SU-DHL-6 (cell line): ENCODE data around the gene TRNT1.

Experiments
- H2AFZ ChIP-seq: fragments of 200-600 bp; sonication (generic); 2 replicates; pipeline ENCODE4 v1.6.1; 2014; ENCODE audit warnings: low read depth, mild to moderate bottlenecking, moderate library complexity, mixed read lengths, antibody characterized with exemption, low read length; ENCODE audit not compliant: severe bottlenecking
- H3F3A ChIP-seq: fragments of 200-600 bp; shearing (Covaris generic); 2 replicates; pipeline ENCODE4 v1.6.0; 2016; ENCODE audit warnings: antibody characterized with exemption, mild to moderate bottlenecking; ENCODE audit not compliant: insufficient read depth
- H3K27ac ChIP-seq: fragments of 200-600 bp; sonication (generic); 2 replicates; pipeline ENCODE4 v1.5.1; 2016; ENCODE audit warnings: low read depth, mild to moderate bottlenecking, low read length, moderate library complexity, mixed read lengths
- H3K27me3 ChIP-seq: fragments of 200-600 bp; sonication (generic), shearing (Covaris generic); 2 replicates; pipeline ENCODE4 v1.6.0; 2014; ENCODE audit warnings: mild to moderate bottlenecking, low read length
- H3K36me3 ChIP-seq: fragments of 200-600 bp; sonication (generic); 2 replicates; pipeline ENCODE4 v1.6.1; 2014; ENCODE audit warnings: mild to moderate bottlenecking, low read length, mixed read lengths
- H3K4me2 ChIP-seq: fragments of 300-600, 200-600 bp; shearing (Covaris generic), sonication (generic); 2 replicates; pipeline ENCODE4 v1.6.0; 2014; ENCODE audit warnings: low read length, low read depth, mild to moderate bottlenecking; ENCODE audit not compliant: poor library complexity, severe bottlenecking
- H3K4me3 ChIP-seq: fragments of 200-600 bp; sonication (generic); 2 replicates; pipeline ENCODE4 v1.5.1; 2014; ENCODE audit warnings: antibody characterized with exemption, low read length, mild to moderate bottlenecking, mixed read lengths; ENCODE audit not compliant: insufficient read depth, poor library complexity, severe bottlenecking
- H3K79me2 ChIP-seq: fragments of 200-600 bp; sonication (generic); 2 replicates; pipeline ENCODE4 v1.6.1; 2014; ENCODE audit warnings: mild to moderate bottlenecking, low read length, moderate library complexity; ENCODE audit not compliant: insufficient read depth
- H3K9ac ChIP-seq: fragments of 200-600 bp; sonication (generic); 2 replicates; pipeline ENCODE4 v1.7.0; 2014; ENCODE audit warnings: mild to moderate bottlenecking, low read length
- H3K9me2 ChIP-seq: fragments of 200-600 bp; sonication (generic); replicated peaks from 2 replicates; pipeline ENCODE4 v1.6.1; 2014; ENCODE audit warnings: low read length; ENCODE audit not compliant: insufficient read depth
- H3K9me3 ChIP-seq: fragments of 200-600 bp; sonication (generic); 2 replicates; pipeline ENCODE4 v1.6.1; 2014; ENCODE audit warnings: low read length, mixed read lengths; ENCODE audit not compliant: insufficient read depth
- H4K20me1 ChIP-seq: fragments of 200-600 bp; sonication (generic); 2 replicates; pipeline ENCODE4 v1.6.1; 2014; ENCODE audit warnings: low read depth, mild to moderate bottlenecking, antibody characterized with exemption, low read length, moderate library complexity, mixed read lengths
- EZH2phosphoT487 ChIP-seq: fragments of 200-600 bp; sonication (generic), shearing (Covaris generic); conservative IDR thresholded peaks from 2 replicates; pipeline ENCODE4 v1.6.1; 2018; ENCODE audit warnings: mild to moderate bottlenecking, antibody characterized with exemption, low read length, moderate library complexity, mixed read lengths
- TF ChIP-seq, protein P1 (sequence below): fragments of 200-600 bp; sonication (generic); IDR thresholded peaks from one replicate; pipeline ENCODE4 v1.5.1; 2017; ENCODE audit warnings: antibody characterized with exemption, mild to moderate bottlenecking, low read length, moderate library complexity; ENCODE audit not compliant: insufficient read depth, poor library complexity, severe bottlenecking

Gene TRNT1

DNA sequence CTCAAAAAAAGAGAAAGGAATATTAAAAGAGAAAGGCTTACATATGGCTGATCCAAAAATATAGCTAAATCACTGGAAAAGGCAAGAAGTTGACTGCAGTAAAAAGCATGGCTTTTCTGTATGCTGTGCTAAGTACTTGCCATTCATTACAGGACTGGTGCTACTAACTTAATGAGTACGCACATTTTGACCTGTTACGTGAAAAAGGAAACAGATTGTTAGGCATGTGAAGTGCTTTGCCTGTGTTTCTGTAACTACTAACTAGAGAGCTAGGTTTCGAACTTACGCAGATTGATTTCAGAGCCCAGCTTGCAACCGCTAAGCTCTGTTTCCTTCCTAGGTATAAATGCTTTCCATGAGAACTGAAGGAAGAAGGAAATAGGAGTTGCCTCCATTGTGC, 2.8 kb downstream of the TRNT1 start:
- peaks cover 7% of the 10 kb centered on the region; the same call in 1 of the 2 replicates for H3F3A ChIP-seq
- H3K4me3 ChIP-seq, result no peak overlapping the region
- no peak overlapping the region for H3K27ac ChIP-seq
- H2AFZ ChIP-seq, result no peak overlapping the region
- H3K4me2 ChIP-seq, result no peak overlapping the region
- peaks cover 24% of the 10 kb centered on the region for H3K36me3 ChIP-seq
- TF ChIP-seq EZH2phosphoT487, result no peak
- TF ChIP-seq, protein P1, sequence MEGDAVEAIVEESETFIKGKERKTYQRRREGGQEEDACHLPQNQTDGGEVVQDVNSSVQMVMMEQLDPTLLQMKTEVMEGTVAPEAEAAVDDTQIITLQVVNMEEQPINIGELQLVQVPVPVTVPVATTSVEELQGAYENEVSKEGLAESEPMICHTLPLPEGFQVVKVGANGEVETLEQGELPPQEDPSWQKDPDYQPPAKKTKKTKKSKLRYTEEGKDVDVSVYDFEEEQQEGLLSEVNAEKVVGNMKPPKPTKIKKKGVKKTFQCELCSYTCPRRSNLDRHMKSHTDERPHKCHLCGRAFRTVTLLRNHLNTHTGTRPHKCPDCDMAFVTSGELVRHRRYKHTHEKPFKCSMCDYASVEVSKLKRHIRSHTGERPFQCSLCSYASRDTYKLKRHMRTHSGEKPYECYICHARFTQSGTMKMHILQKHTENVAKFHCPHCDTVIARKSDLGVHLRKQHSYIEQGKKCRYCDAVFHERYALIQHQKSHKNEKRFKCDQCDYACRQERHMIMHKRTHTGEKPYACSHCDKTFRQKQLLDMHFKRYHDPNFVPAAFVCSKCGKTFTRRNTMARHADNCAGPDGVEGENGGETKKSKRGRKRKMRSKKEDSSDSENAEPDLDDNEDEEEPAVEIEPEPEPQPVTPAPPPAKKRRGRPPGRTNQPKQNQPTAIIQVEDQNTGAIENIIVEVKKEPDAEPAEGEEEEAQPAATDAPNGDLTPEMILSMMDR, result no peak
- 0 out of 2 replicates have a peak, but pooled peaks cover 5% of the 10 kb centered on the region for H4K20me1 ChIP-seq
- H3K9ac ChIP-seq, result no peak overlapping the region
- no peaks in the 10 kb centered on the region for H3K9me2 ChIP-seq
- H3K27me3 ChIP-seq, result no peaks in the 10 kb centered on the region
- peaks cover 64% of the 10 kb centered on the region for H3K79me2 ChIP-seq
- no peaks in the 10 kb centered on the region for H3K9me3 ChIP-seq

DNA sequence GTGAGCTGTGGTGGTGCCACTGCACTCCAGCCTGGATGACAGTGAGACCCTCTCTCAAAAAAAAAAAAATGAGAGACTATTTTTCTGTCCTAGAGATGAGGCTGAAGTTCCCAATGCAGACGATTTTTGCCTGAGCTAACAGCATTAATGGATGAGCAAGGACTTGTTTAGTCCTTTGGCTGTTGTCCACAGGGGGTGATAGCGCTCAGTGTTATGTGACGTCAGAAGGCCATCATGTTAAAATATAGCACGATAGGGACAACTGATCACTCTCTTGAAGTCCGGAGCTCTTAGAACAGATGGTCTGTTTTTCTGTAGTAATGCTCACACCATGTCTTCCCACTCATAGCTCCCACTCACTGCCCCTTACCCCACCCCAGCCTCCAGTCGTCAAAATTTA, 6.8 kb downstream of the TRNT1 start:
- Histone ChIP-seq H4K20me1 (peaks cover 15% of the 10 kb centered on the region), H3K9ac (no peak overlapping the region), H3K9me2 (no peaks in the 10 kb centered on the region), H3K27me3 (no peaks in the 10 kb centered on the region), H3K4me2 (no peak overlapping the region), H3K4me3 (no peak overlapping the region), H3K36me3 (peaks cover 31% of the 10 kb centered on the region), H3K27ac (no peak overlapping the region), H3K9me3 (no peaks in the 10 kb centered on the region), H3F3A (peaks cover 7% of the 10 kb centered on the region; the same call in 1 of the 2 replicates), H3K79me2 (peaks cover 72% of the 10 kb centered on the region), H2AFZ (no peak overlapping the region)
- TF ChIP-seq, protein P1, result no peak
- no peak for TF ChIP-seq EZH2phosphoT487

DNA sequence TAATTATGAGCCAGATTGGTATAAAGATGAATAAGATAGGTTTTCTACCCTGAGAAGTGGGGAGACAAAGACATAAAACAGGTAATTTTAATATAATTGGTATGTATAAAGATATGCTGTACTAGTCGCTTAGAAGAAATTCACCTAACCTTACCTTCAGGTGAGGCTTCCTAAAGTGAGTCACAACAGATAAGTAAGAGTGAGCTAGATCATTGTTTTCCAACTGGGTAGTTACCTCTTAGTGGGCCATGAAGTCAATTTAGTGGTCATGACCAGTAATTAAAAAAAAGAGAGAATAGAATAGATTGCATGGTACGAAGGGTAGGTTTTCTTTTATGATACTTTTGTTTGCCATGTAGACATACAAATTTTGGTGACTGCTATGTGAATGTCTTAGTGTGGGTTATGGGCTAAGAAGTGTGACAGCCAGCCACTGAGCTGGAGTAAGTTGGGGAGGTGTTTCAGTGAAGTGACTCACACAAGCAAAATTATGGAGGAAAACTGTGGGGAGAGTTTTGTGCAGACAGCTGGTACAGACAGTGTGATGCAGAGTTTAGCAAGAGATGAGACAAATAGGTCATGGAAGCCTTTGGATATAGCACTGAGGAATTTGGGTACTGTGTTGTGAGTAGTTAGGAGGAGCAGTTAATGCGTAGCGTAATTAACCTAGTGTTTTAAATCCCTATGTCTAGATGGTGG, 8.2 kb downstream of the TRNT1 start:
- Histone ChIP-seq H3K27me3 (no peaks in the 10 kb centered on the region), H3K4me2 (no peak overlapping the region), H3K9ac (no peak overlapping the region), H3F3A (peaks cover 9% of the 10 kb centered on the region; the same call in 1 of the 2 replicates), H3K9me2 (no peaks in the 10 kb centered on the region), H3K4me3 (no peak overlapping the region), H4K20me1 (peaks cover 18% of the 10 kb centered on the region), H3K36me3 (peaks cover 32% of the 10 kb centered on the region), H3K79me2 (peaks cover 58% of the 10 kb centered on the region), H3K27ac (no peak overlapping the region), H2AFZ (no peak overlapping the region), H3K9me3 (no peaks in the 10 kb centered on the region)
- no peak for TF ChIP-seq EZH2phosphoT487
- TF ChIP-seq, protein P1, result no peak
